SW480 (cell line): ENCODE results near the gene SEMA4D.

Source experiments
- DNase-seq: peaks from one replicate; pipeline ENCODE4 v3.0.0-alpha.2; 2016; ENCODE audit warnings: low spot score

The SEMA4D gene

GRCh38 chr9:89466451-89467277 is 31.2 kb downstream of the SEMA4D start:
- no peak for DNase-seq

- no peak for DNase-seq
These were observed 32.1 kb downstream of the SEMA4D start for GRCh38 chr9:89465726-89466308.

- no peak for DNase-seq
These were observed 32.9 kb downstream of the SEMA4D start for GRCh38 chr9:89465001-89465451.

GRCh38 chr9:89464300-89464901 is 33.5 kb downstream of the SEMA4D start:
- DNase-seq: no peak

- no peak for DNase-seq
These were observed 34.9 kb downstream of the SEMA4D start for GRCh38 chr9:89462817-89463683.

GRCh38 chr9:89462199-89462598 is 35.7 kb downstream of the SEMA4D start:
- no peak for DNase-seq

GRCh38 chr9:89461265-89461664 is 36.6 kb downstream of the SEMA4D start:
- DNase-seq: peak; percentile 29

GRCh38 chr9:89460551-89460950 is 37.4 kb downstream of the SEMA4D start:
- DNase-seq: no peak

- DNase-seq: no peak
These were observed 39.0 kb downstream of the SEMA4D start for GRCh38 chr9:89458768-89459496.

- DNase-seq: no peak
These were observed 40.5 kb downstream of the SEMA4D start for GRCh38 chr9:89457376-89457855.

GRCh38 chr9:89455356-89455824 is 42.5 kb downstream of the SEMA4D start:
- DNase-seq: no peak

- DNase-seq: no peak
These were observed 43.2 kb downstream of the SEMA4D start for GRCh38 chr9:89454498-89455355.

GRCh38 chr9:89453452-89453851 is 44.5 kb downstream of the SEMA4D start:
- no peak for DNase-seq

GRCh38 chr9:89452561-89452960 is 45.4 kb downstream of the SEMA4D start:
- no peak for DNase-seq

- no peak for DNase-seq
These were observed 47.7 kb downstream of the SEMA4D start for GRCh38 chr9:89450213-89450612.

- DNase-seq: no peak
These were observed 48.6 kb downstream of the SEMA4D start for GRCh38 chr9:89449261-89449671.

- no peak for DNase-seq
These were observed 49.1 kb downstream of the SEMA4D start for GRCh38 chr9:89448821-89449220.

GRCh38 chr9:89448381-89448780 is 49.5 kb downstream of the SEMA4D start:
- no peak for DNase-seq

- no peak for DNase-seq
These were observed 50.5 kb downstream of the SEMA4D start for GRCh38 chr9:89447416-89447815.

- no peak for DNase-seq
These were observed 51.0 kb downstream of the SEMA4D start for GRCh38 chr9:89446961-89447310.
